Hepatocyte (in vitro differentiated cells): ENCODE measurements around the gene MMS19.

Source experiments
- CTCF ChIP-seq: fragments of 200-600 bp; sonication (generic); IDR thresholded peaks from 2 replicates; pipeline ENCODE4 v1.5.1; 2016; ENCODE audit warnings: antibody characterized with exemption, mild to moderate bottlenecking; ENCODE audit not compliant: poor library complexity
- EZH2 ChIP-seq: fragments of 200-600 bp; sonication (generic); IDR thresholded peaks from 2 replicates; pipeline ENCODE4 v1.6.1; 2016; ENCODE audit warnings: antibody characterized with exemption, mild to moderate bottlenecking, borderline replicate concordance

GRCh38 chr10:97451605-97452004 is 46.6 kb downstream of the MMS19 start:
- TF ChIP-seq CTCF (no peak), EZH2 (no peak)
